Measurements from ENCODE around the gene CUX1.

DNA sequence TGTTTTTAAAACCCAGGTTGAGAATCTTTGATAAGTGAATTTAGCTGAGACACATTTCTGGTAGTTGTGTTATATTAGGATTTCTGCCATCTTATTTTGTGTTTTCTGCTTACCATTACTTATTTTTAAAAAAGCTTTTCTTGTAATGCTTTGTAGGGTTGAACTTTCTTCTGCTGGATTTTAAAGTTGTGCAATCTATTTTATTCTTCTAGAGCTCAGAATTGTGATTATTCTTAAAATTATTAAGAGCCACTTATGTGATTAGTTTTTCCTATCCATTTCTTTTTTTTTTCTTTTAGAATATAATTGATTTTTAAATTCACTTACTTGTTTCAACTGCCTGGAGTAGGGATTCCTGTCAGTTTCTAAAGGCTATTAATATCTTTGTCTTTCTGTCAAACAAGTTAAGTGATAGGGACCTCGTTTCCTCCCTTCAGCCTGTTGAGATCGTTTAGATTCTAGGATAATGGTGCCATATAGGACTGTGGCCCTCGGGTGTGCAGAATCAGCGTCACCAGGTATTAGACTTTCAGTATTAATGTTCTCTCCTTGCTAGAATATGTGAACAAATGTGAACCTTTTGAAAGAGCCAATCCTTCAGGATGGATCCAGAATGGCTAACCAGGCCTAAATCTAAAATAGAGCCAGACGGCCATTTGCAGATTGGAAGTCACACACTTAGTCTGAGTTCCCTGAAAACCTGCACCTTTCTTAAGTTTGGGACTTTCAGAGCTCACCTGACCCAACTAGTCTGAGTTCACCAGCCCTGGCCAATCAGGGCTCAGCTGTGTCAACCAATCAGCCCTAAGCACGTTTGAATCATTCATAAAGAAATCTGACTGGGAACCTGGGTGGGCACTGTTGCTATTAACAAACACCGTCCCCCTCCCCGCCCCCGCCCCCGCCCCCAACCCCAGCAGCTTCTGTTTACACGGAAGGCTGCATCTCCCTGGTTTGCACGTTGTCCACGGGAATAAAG is 26.2 kb downstream of the CUX1 start:
- TF ChIP-seq GATA2 (IDR thresholded peaks at IDR 0.05; ENCODE audit: low read depth, low read length): no peak
- no peak for TF ChIP-seq GATA3 (IDR thresholded peaks at IDR 0.05; ENCODE audit: low read depth, low read length)

Data from SH-SY5Y (cell line).